HG02852 (cell line): ENCODE results near the gene PRAMEF14.
"Not testable (repeated sequence)": the region's sequence is repeated elsewhere in the genome, so short reads cannot be mapped to it uniquely, and the experiment has no call there.

ENCODE experiments used
- ATAC-seq: cut with Tn5 transposase; IDR thresholded peaks from one replicate; pipeline ENCODE4 v1.9.1; 2021; ENCODE audit warnings: mild to moderate bottlenecking, moderate library complexity; ENCODE audit not compliant: unreplicated experiment

PRAMEF14 gene

GRCh38 chr1:13347034-13347433 is at the start of gene PRAMEF14:
Gene PRAMEF14, minus strand, starts transcription at chr1:13347134. Its CDS starts 1,820 bp downstream, at chr1:13345314.
- ATAC-seq, result not testable (repeated sequence)

- not testable (repeated sequence) for ATAC-seq
Measured at GRCh38 chr1:13395311-13395710, 48.4 kb upstream of the PRAMEF14 start.

- ATAC-seq, result not testable (repeated sequence)
Measured at GRCh38 chr1:13394761-13395160, 47.8 kb upstream of the PRAMEF14 start.

- ATAC-seq, result not testable (repeated sequence)
Measured at GRCh38 chr1:13393004-13393403, 46.1 kb upstream of the PRAMEF14 start.

GRCh38 chr1:13389332-13389731 is 42.4 kb upstream of the PRAMEF14 start, which contains the start of gene PRAMEF17:
Gene PRAMEF17, plus strand, starts transcription at chr1:13389632. Its CDS starts 26 bp downstream, at chr1:13389658.
- not testable (repeated sequence) for ATAC-seq

- not testable (repeated sequence) for ATAC-seq
Measured at GRCh38 chr1:13380380-13380779, 33.4 kb upstream of the PRAMEF14 start.

- not testable (repeated sequence) for ATAC-seq
Measured at GRCh38 chr1:13378983-13379382, 32.0 kb upstream of the PRAMEF14 start.

- ATAC-seq, result not testable (repeated sequence)
Measured at GRCh38 chr1:13368544-13368943, 21.6 kb upstream of the PRAMEF14 start.

GRCh38 chr1:13366536-13366935 is 19.6 kb upstream of the PRAMEF14 start:
- ATAC-seq, result not testable (repeated sequence)

- ATAC-seq, result not testable (repeated sequence)
Measured at GRCh38 chr1:13364928-13365327, 18.0 kb upstream of the PRAMEF14 start.

GRCh38 chr1:13362364-13362763 is 15.4 kb upstream of the PRAMEF14 start:
- not testable (repeated sequence) for ATAC-seq

- not testable (repeated sequence) for ATAC-seq
Measured at GRCh38 chr1:13356774-13357173, 9.8 kb upstream of the PRAMEF14 start.

- ATAC-seq, result not testable (repeated sequence)
Measured at GRCh38 chr1:13354475-13354874, 7.5 kb upstream of the PRAMEF14 start.

GRCh38 chr1:13353476-13353875 is 6.5 kb upstream of the PRAMEF14 start:
- not testable (repeated sequence) for ATAC-seq

GRCh38 chr1:13342496-13342895 is 4.4 kb downstream of the PRAMEF14 start:
- not testable (repeated sequence) for ATAC-seq

GRCh38 chr1:13315281-13315680 is 31.7 kb downstream of the PRAMEF14 start, which contains the start of gene PRAMEF15:
Gene PRAMEF15, plus strand, starts transcription at chr1:13315581. Its CDS starts 2,827 bp downstream, at chr1:13318408.
- ATAC-seq, result not testable (repeated sequence)

- ATAC-seq, result not testable (repeated sequence)
Measured at GRCh38 chr1:13303239-13303638, 43.7 kb downstream of the PRAMEF14 start, which contains the start of gene PRAMEF33. Gene PRAMEF33, plus strand, starts transcription at chr1:13303539. Its CDS starts 2,416 bp downstream, at chr1:13305955.

- not testable (repeated sequence) for ATAC-seq
Measured at GRCh38 chr1:13302197-13302596, 44.7 kb downstream of the PRAMEF14 start.

GRCh38 chr1:13298699-13299098 is 48.2 kb downstream of the PRAMEF14 start:
- not testable (repeated sequence) for ATAC-seq

- ATAC-seq, result not testable (repeated sequence)
Measured at GRCh38 chr1:13297216-13297931, 49.6 kb downstream of the PRAMEF14 start.
